ENCODE results near the gene SLC24A4. TPM values are rescaled to one million over a fixed set of nuclear protein-coding genes. Genes with fewer than 3 reads are reported as not detected.

Gene SLC24A4
- total RNA-seq, 1 experiment from 2014 or later: not detected

DNA sequence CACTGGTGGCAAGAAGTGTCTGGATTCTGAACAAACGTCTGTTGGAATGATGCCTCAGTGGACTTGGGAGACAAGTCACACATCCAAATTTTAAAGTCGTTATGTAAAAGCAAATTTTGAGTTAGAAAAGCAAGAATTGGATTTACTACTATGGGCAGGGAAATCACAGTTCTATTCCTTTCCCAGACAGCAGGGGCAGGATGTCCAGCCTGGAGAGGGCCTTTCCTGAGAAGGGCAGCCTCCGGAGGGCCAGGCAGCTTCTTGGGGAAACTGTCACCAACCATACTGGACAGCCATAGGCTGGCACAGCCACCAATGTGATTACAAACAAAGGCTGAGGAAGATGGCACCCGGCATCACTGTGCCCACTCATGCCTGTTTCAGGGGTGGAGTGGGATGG is 11.1 kb downstream of the SLC24A4 start:
- no peaks in the 10 kb centered on the region for H3K36me3 Mint-ChIP-seq (ENCODE audit: insufficient read depth, unreplicated experiment)
- no peaks in the 10 kb centered on the region for H3K4me1 Mint-ChIP-seq (ENCODE audit: insufficient read depth, unreplicated experiment)
- H3K27me3 Mint-ChIP-seq (ENCODE audit: insufficient read depth, unreplicated experiment): peaks cover 13% of the 10 kb centered on the region
- H3K27ac Mint-ChIP-seq (ENCODE audit: low read depth, unreplicated experiment): no peak overlapping the region
- H3K9me3 Mint-ChIP-seq (ENCODE audit: unreplicated experiment): no peaks in the 10 kb centered on the region
- intact Hi-C loops (cut with micrococcal nuclease): no loop called here
- no TSS peak for BruUV-seq (replicated peaks)
- ChIA-PET POLR2A (interaction anchor here (0.6 kb wide), 1 partner anchor 108 kb away, joined by 3 read pairs; no protein-coding TSS in a partner anchor), CTCF (no interaction called here)
- DNase-seq (ENCODE audit: unreplicated experiment): no peak
- TF ChIP-seq, protein P1, sequence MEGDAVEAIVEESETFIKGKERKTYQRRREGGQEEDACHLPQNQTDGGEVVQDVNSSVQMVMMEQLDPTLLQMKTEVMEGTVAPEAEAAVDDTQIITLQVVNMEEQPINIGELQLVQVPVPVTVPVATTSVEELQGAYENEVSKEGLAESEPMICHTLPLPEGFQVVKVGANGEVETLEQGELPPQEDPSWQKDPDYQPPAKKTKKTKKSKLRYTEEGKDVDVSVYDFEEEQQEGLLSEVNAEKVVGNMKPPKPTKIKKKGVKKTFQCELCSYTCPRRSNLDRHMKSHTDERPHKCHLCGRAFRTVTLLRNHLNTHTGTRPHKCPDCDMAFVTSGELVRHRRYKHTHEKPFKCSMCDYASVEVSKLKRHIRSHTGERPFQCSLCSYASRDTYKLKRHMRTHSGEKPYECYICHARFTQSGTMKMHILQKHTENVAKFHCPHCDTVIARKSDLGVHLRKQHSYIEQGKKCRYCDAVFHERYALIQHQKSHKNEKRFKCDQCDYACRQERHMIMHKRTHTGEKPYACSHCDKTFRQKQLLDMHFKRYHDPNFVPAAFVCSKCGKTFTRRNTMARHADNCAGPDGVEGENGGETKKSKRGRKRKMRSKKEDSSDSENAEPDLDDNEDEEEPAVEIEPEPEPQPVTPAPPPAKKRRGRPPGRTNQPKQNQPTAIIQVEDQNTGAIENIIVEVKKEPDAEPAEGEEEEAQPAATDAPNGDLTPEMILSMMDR (IDR thresholded peaks at IDR 0.05; ENCODE audit: unreplicated experiment): no peak
- H3K4me3 Mint-ChIP-seq (ENCODE audit: unreplicated experiment): no peak overlapping the region

DNA sequence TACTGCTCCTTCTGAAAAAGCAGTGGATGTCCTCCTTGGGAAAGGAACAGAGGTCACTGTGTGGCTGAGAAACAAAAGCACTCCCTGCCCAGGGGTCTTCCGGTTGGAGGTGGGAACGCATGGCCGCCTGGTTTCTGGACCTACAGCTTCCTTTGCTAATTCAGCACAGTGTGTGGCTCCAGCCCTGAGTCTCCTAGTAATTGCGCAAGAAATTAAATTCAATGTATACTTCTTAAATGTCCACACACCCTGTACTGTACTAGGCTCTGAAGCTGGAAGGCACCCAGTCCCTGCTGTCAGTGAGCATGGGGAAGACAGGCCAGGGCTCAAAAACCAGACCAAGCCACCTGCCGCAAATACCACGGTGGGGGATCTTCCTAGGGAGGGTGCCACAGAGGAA is 13.4 kb downstream of the SLC24A4 start:
- Mint-ChIP-seq H3K4me1 (ENCODE audit: insufficient read depth, unreplicated experiment) (no peaks in the 10 kb centered on the region), H3K9me3 (ENCODE audit: unreplicated experiment) (no peaks in the 10 kb centered on the region)
- CTCF ChIA-PET: no interaction called here

DNA sequence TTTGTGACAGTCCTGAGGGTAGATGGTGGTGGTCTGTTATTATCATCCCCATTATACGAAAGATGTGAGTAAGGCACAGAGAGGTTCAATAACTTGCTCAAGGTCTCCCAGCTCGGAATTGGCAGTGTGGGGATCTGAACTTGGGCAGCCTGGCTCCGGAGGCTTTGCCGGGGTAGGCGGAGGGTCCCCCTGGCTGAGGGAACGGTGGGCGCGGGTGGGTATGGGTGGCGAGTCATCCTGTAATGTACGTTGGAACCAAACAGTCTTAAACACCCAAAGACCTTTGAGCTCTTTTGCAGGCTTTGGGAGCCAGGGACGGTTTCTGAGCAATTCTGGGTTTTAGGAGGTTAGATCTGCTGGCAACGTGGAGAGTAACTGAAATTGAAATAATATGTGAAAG is 16.5 kb downstream of the SLC24A4 start:
- H3K27me3 Mint-ChIP-seq (ENCODE audit: insufficient read depth, unreplicated experiment): peaks cover 53% of the 10 kb centered on the region
- no peak overlapping the region for H3K4me3 Mint-ChIP-seq (ENCODE audit: unreplicated experiment)
- CTCF ChIA-PET: no interaction called here
- H3K4me1 Mint-ChIP-seq (ENCODE audit: insufficient read depth, unreplicated experiment): no peaks in the 10 kb centered on the region
- TF ChIP-seq, protein P1 (IDR thresholded peaks at IDR 0.05; ENCODE audit: unreplicated experiment): no peak
- no peak overlapping the region for H3K27ac Mint-ChIP-seq (ENCODE audit: low read depth, unreplicated experiment)
- POLR2A ChIA-PET: interaction anchor here (1.0 kb wide), 1 partner anchor 13 kb away, joined by 3 read pairs; no protein-coding TSS in a partner anchor
- no TSS peak for BruUV-seq (replicated peaks)
- intact Hi-C loops (cut with micrococcal nuclease): no loop called here
- no peaks in the 10 kb centered on the region for H3K36me3 Mint-ChIP-seq (ENCODE audit: insufficient read depth, unreplicated experiment)
- H3K9me3 Mint-ChIP-seq (ENCODE audit: unreplicated experiment): peaks cover 10% of the 10 kb centered on the region
- no peak for DNase-seq (ENCODE audit: unreplicated experiment)

More for the DNA sequence above, 13.4 kb downstream of the SLC24A4 start:
- TF ChIP-seq, protein P1 (IDR thresholded peaks at IDR 0.05; ENCODE audit: unreplicated experiment): no peak
- Mint-ChIP-seq H3K36me3 (ENCODE audit: insufficient read depth, unreplicated experiment) (no peaks in the 10 kb centered on the region), H3K4me3 (ENCODE audit: unreplicated experiment) (no peak overlapping the region), H3K27ac (ENCODE audit: low read depth, unreplicated experiment) (no peak overlapping the region), H3K27me3 (ENCODE audit: insufficient read depth, unreplicated experiment) (peaks cover 35% of the 10 kb centered on the region)
- no TSS peak for BruUV-seq (replicated peaks)
- DNase-seq (ENCODE audit: unreplicated experiment): no peak
- intact Hi-C loops (cut with micrococcal nuclease): no loop called here
- POLR2A ChIA-PET: no interaction called here

DNA sequence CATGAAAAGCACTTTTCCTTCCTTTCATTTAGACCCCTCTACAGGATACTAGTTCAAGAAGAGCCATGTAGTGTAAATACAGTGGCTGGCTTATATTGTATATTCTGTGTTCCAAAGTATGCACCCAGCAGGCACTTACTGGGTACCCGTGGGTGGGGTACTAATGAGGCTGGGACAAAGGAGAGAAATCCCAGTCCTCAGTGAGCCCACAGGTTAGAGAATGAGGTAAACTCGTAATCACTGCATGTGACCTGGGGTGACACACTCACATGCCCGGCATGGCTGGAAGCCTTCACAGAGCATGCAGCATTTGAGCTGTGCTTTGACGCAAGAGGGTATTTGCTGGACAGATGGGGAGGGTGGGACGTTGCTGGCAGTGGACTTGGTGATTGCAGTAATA is 17.1 kb downstream of the SLC24A4 start:
- CTCF ChIA-PET: no interaction called here
- peaks cover 58% of the 10 kb centered on the region for H3K27me3 Mint-ChIP-seq (ENCODE audit: insufficient read depth, unreplicated experiment)

More for the DNA sequence above, 17.1 kb downstream of the SLC24A4 start:
- Mint-ChIP-seq H3K9me3 (ENCODE audit: unreplicated experiment) (peaks cover 12% of the 10 kb centered on the region), H3K4me1 (ENCODE audit: insufficient read depth, unreplicated experiment) (no peaks in the 10 kb centered on the region), H3K36me3 (ENCODE audit: insufficient read depth, unreplicated experiment) (no peaks in the 10 kb centered on the region), H3K4me3 (ENCODE audit: unreplicated experiment) (no peak overlapping the region), H3K27ac (ENCODE audit: low read depth, unreplicated experiment) (no peak overlapping the region)
- POLR2A ChIA-PET: interaction anchor here (1.0 kb wide), 1 partner anchor 12 kb away, joined by 3 read pairs; no protein-coding TSS in a partner anchor
- DNase-seq (ENCODE audit: unreplicated experiment): no peak
- intact Hi-C loops (cut with micrococcal nuclease): no loop called here
- TF ChIP-seq, protein P1 (IDR thresholded peaks at IDR 0.05; ENCODE audit: unreplicated experiment): no peak
- no TSS peak for BruUV-seq (replicated peaks)

All from MCF 10A (cell line).